ENCODE data around the gene SUV39H2. TPM values are rescaled to one million over a fixed set of nuclear protein-coding genes. Genes with fewer than 3 reads are reported as not detected.

The SUV39H2 gene
- total RNA-seq, result 8.4 and 20.5 TPM in 2 replicates

GRCh38 chr10:14878266-14879123, at the start of gene SUV39H2:
TSS of gene SUV39H2 (plus strand) at chr10:14878866. CDS start at chr10:14878889, 23 bp downstream.

GRCh38 chr10:14837757-14838581, 40.7 kb upstream of the SUV39H2 start, which contains the start of the genes CDNF, HSPA14 and MSANTD7:
TSS of gene CDNF (minus strand) at chr10:14838037. CDS start at chr10:14837946, 91 bp downstream.
TSS of gene HSPA14 (plus strand) at chr10:14838306. CDS start at chr10:14838403, 97 bp downstream.
TSS of gene MSANTD7 (plus strand) at chr10:14838306. CDS start at chr10:14842285, 3,979 bp downstream.

Other genes starting within 250 kb of the SUV39H2 start
- 8.7 TPM in 2 replicates for gene FAM107B, start 104.0 kb upstream of the SUV39H2 start, total RNA-seq
- 0.11 and 0.47 TPM in 2 replicates for gene CDNF, start 40.8 kb upstream of the SUV39H2 start, total RNA-seq
- gene HSPA14, start 40.6 kb upstream of the SUV39H2 start, total RNA-seq, result 8.0 and 26.0 TPM in 2 replicates
- gene MSANTD7, start 40.6 kb upstream of the SUV39H2 start, total RNA-seq, result 11.0 and 12.0 TPM in 2 replicates
- 6.6 and 8.7 TPM in 2 replicates for gene DCLRE1C, start 75.2 kb downstream of the SUV39H2 start, total RNA-seq
- gene MEIG1, start 80.5 kb downstream of the SUV39H2 start, total RNA-seq, result 0.49 TPM in 1 of 2 replicates, not detected in the other
- 0.42 and 0.55 TPM in 2 replicates for gene OLAH, start 165.1 kb downstream of the SUV39H2 start, total RNA-seq
- 0.23 TPM in 1 of 2 replicates, not detected in the other for gene ACBD7, start 209.9 kb downstream of the SUV39H2 start, total RNA-seq
- 16.2 and 23.9 TPM in 2 replicates for gene RPP38, start 218.5 kb downstream of the SUV39H2 start, total RNA-seq

All from hair follicular keratinocyte (primary cell).